NOMO-1 (cell line): ENCODE data around the gene FTO.

Source experiments
- DNase-seq, 2 experiments: peaks; one replicate each; lab custom pipeline; 2025; ENCODE audit not compliant: unreplicated experiment in 2 of 2; lab: John Stamatoyannopoulos, UW

The FTO gene

GRCh38 chr16:54067322-54068065 is 363.5 kb downstream of the FTO start:
- DNase-seq: no peak

- DNase-seq: no peak
Measured at GRCh38 chr16:54068212-54068611, 364.3 kb downstream of the FTO start.

- no peak for DNase-seq
Measured at GRCh38 chr16:54069601-54070239, 365.8 kb downstream of the FTO start.

DNA sequence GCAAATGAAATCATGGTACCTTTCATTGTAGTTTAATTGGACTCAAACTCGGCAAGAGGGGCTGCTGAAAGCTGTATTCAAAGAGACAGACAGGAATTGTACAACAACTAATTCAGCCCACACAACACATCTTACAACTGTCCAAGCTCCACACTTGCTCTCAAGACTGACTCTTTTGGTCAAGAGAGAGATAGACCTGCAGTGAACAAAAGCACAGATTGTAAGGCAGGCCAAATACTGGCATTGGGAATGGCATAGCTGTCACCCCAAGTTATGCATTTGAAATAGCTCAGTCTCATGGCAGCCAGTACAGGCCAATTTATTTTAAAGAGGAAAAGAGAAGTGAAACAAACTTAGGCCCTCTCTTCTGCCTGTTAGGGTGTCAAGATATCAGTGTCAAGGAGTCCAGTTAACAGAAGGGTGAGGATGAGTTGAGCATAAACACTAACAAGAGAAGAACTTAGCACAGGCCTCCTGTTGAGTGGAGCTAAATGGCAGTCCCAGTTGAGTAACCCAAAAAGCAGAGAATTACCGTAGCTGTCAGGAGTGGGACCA is 366.9 kb downstream of the FTO start:
- peak; percentile 76 to 82 for DNase-seq

GRCh38 chr16:54071514-54071913 is 367.6 kb downstream of the FTO start:
- no peak for DNase-seq

GRCh38 chr16:54072237-54072636 is 368.3 kb downstream of the FTO start:
- no peak for DNase-seq

DNA sequence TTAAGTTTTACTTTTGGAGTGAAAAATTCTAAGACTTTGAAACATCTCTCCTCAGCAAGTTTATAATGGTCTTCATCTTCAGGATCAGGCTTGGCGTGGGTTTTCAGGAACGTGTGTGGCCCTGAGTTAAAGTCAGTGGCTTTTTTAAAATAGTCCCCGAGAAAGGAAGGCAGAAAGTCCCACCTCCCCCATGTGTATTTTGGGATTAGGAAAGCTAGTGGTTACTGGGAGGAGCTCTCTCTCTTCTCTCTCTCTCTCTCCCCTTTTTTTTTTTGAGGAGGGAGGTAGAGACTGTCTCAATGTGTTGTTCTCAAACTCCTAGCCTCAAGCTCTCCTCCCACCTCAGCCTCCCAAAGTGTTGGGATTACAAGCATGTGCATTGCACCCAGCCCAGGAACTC is 369.4 kb downstream of the FTO start:
- DNase-seq: no peak

- DNase-seq: no peak
Measured at GRCh38 chr16:54075446-54075845, 371.5 kb downstream of the FTO start.

GRCh38 chr16:54076006-54076504 is 372.1 kb downstream of the FTO start:
- peak in 1 of 2 experiments; percentile 14 for DNase-seq

- no peak for DNase-seq
Measured at GRCh38 chr16:54077050-54077821, 373.3 kb downstream of the FTO start.

DNA sequence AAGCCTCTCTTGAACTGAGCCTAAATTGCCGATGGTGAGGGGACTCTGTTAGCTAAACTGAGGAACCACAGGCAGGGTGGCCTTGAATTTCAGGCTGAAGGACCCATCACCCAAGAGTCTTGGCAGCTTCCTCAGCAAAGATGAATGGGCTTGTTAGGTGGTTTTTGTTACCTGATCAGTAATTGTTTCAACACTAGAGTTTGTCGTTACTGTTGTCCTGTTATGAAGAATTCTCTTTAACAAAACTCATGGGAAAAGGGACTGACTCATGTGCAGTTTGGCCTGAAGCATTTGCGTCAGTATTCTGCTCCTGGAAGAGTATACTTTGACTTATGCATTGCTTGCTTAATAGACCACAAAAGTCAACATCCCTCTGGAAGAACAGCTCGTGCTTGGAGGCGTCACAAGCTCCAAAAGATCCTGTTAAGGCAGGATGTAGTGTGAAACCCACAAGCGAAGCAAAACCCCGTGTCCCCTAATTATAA is 376.6 kb downstream of the FTO start:
- DNase-seq: no peak

GRCh38 chr16:54086791-54087190 is 382.8 kb downstream of the FTO start:
- DNase-seq: no peak

DNA sequence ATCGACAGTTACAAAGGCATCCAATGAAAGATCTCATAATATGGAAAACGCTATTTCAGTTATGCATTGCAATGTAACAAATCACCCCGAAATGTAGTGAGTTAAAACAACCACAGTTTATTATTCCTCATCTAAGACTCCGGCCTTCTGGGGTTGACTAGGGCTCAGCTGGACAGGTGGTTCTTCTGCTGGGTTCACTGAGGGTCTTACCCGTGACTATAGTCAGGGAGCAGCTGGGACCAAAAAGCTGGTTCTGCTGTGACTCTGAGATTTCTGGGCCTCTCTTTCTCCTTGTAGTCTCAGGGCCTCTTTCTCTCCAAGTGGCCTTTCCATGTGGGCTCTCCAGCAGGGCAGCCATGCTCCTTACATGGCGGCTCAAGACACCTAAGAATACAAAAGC is 386.6 kb downstream of the FTO start:
- no peak for DNase-seq

DNA sequence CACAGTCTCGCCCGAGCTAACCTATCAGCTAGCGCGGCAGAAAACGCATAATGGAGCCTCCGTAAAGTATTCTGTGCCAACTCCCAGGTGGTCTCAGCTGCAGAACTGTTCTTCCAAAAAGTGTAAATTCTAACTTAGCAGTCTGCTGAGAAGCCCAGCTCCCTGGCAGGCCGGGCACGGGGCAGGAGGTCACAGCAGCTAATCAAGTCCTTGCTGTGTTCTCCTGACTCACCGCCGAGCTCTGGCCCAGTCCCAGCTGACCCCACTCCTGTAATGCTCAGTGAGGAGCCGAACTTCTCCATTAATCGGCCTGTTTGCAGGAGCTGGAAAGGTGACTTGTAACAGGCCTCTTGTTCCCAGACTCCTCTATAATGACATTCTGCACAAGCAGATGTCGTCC is 389.3 kb downstream of the FTO start:
- DNase-seq: no peak

GRCh38 chr16:54094641-54095040 is 390.7 kb downstream of the FTO start:
- DNase-seq: no peak

GRCh38 chr16:54096607-54097006 is 392.7 kb downstream of the FTO start:
- DNase-seq: no peak

DNA sequence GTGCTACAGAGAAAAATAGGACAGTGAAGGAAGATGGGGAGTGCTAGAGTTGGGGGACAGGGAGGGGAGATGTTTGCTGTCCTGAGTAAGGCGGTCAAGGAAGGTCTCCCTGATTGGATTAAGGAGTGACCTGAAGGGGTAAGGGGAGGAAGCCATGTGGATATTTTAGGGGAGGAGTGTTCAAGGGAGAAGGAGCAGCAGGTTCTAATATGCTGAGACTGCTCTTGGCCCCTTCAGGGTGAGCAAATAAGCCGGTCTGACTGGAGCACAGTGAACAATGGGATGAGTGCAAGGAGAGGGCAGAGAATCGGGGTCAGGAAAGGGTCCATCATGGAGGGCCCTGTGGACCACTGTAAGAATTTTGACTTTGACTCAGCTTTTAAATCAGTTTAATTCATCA is 393.8 kb downstream of the FTO start:
- no peak for DNase-seq

GRCh38 chr16:54098247-54098646 is 394.3 kb downstream of the FTO start:
- DNase-seq: no peak

DNA sequence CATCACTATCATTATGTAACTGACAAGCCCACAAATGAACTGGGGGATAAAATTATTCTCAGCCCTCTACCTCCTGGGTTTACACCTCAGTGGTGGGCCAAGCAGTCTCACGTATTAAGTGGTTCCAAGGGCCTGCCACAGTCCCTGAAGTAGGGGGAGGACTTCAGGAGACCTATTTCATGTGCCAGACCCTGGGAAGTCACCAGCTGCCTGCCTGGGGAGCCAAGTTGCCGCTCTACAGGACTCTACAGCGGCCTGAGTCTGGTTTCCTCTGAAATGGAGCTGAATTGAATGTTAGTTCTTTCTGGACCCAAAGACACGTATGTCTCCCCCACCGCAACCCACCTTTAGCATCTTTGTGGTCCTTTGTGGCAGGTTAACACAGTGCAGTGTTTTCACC is 395.7 kb downstream of the FTO start:
- DNase-seq: no peak

- no peak for DNase-seq
Measured at GRCh38 chr16:54102888-54103866, 399.2 kb downstream of the FTO start.
